GM15510 (cell line): Measurements from ENCODE around the gene FUBP3.

Experiments
- POLR2A ChIP-seq: IDR thresholded peaks from 3 replicates; pipeline ENCODE4 v1.6.1; 2011; ENCODE audit warnings: borderline replicate concordance; ENCODE audit not compliant: insufficient read length; ENCODE audit errors: extremely low read depth

Gene FUBP3

DNA sequence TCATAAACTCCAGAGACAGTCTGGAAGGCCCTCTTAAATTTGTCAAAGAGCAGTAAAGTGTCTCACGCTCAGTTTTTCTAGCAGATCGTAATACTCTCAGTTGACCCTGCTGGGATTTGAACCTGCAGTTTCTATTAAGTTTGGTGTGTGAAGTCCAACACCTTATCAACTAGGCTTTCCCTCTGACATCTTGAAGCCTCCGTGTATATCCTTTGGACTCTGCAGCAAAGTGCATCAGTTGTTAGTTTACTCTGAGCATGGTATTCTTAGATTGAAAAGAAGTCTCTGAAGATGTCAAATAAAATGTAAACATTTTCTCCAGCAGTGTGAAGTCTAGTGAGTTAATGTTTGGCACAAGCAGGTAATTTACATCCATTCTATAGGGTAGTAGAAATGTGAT is 2.4 kb downstream of the FUBP3 start:
- TF ChIP-seq POLR2A, result no peak

DNA sequence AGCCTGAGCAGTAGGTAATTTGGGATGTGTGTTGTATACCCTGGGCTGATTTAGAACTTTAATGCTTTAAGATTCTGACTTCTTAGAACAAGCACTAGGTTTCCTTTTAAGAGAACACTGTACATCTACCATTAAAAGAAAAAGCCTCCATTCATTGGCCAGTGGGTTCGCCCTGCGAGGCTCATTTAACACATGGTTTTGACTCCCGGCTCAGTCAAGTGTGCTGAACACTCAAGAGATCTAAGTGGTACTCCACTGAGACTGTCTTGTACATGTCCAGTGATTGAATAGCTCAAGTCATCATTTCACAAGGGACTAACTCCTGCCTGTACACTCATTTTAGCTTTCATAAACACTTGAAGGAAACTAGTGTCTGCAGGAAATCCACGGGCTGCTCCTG is 3.9 kb downstream of the FUBP3 start:
- TF ChIP-seq POLR2A, result no peak

DNA sequence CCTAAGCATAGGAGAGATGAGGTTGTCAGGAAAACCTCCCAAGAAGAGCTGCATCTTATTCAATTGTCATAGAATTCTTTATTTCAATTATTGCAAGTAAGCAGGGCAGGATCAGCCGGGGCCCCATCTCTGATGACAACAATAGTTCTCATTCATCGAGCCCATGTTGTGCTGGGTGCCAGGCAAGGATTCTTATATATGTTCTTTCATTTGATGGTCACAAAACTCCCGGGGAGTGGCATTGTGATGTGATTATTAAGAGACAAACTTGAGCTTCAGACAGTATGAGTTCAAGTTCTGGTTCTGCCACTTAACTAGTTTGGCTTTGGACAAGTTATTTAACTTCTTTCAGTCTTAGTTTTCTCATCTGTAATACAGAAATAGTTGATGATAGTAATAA is 8.5 kb downstream of the FUBP3 start:
- no peak for TF ChIP-seq POLR2A

DNA sequence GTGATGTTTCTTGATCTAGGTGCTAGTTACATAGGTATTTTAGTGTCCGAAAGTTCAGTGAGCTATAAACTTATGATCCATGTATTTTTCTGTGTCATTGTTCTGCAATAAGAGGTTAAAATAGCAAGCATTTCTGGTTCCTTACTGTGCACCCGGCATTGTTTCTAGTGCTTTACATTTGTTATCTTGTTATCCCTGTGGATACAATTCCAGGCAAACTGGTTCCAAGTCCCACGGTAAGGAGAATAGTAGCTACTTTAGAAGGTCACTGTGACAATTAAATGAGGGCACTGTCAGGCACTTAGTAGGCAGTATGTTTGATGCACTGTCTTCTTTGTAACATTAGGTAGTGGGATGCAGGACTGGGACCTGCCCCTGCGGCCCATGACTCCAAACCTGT is 9.0 kb downstream of the FUBP3 start:
- TF ChIP-seq POLR2A, result no peak

DNA sequence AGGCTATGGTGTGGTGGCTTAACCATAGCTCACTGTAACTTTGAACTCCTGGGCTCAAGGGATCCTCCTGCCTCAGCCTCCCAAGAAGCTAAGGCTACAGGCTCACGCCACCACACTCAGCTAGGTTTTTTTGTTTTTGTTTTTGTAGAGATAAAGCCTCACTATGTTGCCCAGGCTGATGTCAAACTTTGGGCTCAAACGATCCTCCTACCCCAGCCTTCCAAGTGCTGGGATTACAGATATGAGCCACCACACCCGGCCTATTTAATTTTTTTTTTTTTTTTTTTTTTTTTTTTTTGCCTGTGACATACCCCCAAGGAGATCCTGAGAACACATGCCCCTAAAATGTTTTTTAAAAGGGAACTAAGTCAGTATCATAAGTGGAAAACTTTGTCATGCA is 10.4 kb downstream of the FUBP3 start:
- TF ChIP-seq POLR2A, result no peak

DNA sequence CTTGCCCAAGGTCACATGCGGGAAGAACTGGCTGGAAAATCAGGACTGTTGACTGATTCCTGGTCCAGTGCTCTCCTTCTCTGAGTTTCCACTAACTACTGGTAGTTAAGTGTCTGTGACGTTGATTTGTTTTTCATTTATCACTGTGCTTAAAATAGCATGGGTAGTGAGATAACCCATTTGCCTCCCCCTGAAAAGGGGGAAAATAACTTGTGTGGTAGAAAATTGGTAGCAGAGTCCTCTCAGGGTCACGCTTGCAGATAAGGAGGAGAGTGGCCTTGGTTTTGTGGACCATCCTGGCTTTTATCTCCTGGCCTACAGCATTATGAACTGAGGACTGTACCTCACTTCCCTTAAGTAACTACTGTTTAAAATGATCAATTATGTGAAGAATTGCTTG is 10.9 kb downstream of the FUBP3 start:
- no peak for TF ChIP-seq POLR2A

DNA sequence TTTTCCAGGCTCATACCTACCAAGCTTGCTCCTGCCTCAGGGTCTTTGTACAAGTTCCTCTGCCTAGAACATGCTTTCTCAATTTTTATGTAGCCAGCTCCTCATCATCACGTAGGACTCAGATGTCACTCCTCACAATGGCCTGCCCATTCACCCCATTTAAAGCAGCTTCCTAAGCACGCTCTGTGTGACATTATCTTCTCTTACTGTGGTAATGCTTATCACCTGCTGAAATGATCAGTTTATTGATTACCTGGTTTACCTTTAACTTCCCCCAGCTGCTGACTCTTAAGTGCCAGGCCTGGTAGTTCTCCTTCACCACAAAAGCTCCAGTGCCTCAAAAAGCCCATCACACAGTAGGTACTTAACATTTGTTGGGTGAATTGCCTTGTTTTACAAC is 13.6 kb downstream of the FUBP3 start:
- no peak for TF ChIP-seq POLR2A

DNA sequence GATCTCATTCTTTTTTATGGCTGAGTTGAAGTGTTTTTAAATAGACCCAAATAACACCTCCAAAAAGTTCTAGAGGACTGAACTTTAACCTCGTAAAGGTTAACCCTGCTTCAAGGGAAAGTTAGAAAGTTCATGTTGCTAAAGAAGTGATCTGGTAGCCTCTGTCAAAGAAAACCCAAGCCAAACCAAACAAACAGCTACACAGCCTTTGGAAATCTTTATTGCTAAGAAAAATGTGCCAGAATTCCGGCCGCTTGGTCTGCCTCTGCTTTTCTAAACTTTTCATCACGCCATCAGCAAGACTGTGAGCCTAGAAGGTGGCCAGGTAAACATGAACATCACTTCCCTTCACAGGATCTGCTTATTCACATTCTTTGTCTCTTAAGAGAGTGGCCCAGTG is 17.9 kb downstream of the FUBP3 start:
- no peak for TF ChIP-seq POLR2A

DNA sequence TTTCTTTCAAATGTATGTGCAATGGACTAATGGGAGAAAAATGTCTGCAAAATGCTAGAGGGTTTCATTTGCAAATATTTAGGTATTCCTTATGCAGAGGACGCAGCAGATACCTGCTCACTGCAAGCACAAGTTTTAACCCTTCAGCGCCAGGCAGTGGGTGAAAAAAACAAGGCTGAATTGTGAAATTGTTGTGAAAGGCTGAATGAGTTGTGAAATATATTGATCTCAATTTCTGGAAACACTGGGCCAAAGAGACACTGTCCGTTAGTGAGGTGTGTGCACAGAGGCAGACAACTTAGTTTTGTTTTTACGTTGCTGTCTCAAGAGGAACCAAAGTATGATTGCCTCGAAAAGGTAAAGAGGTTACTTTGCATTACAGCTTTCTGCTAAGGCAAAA is 18.8 kb downstream of the FUBP3 start:
- no peak for TF ChIP-seq POLR2A

DNA sequence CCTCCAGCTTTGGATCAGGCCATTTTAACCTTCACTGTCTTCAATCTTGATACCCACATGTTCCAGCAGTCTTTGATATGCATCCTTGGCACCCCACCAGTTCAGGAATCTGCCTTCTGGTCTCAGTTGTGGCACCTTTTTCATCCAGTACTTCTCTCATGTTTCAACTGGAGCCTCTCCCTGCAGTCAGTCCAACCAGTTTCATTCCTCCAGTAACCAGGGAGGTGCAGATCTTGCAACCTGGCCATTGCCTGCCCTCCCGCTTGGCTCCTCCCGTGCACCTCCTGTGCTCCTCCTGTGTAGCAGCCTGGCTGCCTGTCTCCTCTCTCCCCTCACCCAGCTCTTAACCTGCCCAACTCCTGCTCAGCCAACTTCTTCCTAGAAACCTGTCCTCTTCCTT is 20.2 kb downstream of the FUBP3 start:
- no peak for TF ChIP-seq POLR2A

DNA sequence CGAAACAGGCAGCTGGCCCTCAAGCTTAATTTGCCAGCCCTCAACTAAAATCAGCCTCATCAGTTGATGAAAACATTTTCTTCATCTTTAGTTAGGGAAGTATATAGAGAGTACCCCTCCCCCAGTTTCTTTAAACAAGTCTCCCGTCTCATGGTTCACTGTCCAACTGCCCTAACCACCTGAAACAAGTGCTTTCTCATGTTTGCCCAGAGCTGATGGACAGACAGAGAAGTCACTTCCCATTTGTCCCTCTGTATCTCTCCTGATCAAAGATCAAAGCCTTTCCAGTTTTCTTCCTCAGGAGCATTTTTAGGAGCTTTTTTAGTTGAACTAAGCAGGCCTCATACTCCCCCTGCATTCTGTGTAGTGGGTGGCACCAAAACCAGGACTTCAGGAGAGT is 21.7 kb downstream of the FUBP3 start:
- no peak for TF ChIP-seq POLR2A

DNA sequence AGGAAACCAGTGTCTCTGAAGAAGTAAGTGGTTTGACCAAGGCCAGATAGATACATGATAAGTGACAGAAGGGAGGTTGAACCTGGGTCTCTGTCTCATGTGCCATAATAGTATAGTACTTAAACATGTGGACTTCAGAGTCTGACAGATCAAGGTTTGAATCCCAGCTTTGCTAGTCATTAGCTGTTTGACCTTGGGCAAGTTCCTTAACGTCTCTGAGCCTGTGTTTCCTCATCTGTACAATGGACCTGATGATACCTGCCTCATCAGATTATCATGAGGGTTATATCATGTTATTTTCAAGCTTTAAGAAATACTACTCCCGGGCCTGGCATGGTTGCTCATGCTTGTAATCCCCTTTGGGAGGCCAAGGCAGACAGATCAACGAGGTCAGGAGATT is 24.9 kb downstream of the FUBP3 start:
- TF ChIP-seq POLR2A, result no peak

DNA sequence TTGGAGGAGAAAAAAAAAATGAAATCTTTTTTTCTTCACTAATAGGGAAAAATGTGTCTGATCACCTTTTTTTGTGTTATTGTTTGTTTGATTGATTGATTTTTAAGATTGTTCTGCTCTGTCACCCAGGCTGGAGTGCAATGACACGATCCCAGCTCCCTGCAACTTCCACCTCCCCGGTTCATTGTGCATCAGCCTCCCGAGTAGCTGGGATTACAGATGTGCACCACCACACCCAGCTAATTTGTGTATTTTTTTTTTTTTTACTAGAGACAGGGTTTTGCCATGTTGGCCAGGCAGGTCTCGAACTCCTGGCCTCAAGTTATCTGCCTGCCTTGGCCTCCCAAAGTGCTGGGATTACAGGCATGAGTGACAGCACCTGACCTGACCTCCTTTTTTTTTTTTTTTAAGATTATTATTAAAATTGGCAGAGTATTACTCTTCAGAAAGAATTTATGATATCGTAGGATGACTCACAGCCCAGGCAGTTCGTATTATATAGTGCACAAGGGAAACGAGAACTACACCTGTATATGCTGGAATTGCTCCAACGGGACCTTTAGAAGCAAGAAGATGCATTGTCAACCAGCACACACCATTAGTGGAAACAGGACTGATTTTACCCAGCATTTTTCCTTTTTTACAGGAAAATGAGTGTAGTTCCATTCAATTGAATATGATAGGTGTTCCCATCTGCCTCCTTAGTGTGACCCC is 27.7 kb downstream of the FUBP3 start:
- no peak for TF ChIP-seq POLR2A

DNA sequence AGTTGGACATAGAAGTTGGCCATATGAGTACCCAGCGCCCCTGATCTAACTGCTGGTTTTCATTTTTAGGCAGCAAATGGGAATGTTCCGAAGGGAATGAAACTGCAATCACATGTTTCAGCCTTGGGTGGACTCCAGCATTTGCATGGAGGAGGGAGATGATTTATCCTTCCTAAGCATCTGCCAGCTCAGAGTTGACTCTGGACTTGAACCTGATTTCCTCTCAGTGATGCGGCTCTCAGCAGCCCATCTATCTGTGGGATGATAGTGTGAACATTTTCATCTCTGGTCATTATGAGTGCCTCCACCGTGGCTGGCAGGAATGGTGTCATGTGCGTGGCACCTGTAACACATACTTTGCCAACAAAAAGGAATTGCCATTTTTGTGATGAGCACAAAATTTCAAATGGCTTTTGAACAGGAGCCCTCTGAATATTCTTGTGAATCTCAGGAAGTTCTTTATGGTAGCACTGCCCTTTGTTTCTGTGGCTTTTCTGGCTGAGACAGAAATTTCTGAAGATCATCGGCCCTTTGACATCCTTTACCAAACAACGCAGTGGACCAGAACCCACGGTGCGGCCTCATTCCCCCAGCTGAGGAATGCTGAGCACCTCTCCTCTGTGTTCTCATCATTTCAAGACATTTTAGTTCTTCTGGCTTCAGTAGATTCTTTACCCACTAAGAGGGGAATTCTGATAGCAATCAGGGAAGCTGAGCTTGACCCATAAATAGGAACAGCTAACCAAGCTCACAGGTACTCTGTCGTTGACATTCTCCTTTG is 28.5 kb downstream of the FUBP3 start:
- no peak for TF ChIP-seq POLR2A

DNA sequence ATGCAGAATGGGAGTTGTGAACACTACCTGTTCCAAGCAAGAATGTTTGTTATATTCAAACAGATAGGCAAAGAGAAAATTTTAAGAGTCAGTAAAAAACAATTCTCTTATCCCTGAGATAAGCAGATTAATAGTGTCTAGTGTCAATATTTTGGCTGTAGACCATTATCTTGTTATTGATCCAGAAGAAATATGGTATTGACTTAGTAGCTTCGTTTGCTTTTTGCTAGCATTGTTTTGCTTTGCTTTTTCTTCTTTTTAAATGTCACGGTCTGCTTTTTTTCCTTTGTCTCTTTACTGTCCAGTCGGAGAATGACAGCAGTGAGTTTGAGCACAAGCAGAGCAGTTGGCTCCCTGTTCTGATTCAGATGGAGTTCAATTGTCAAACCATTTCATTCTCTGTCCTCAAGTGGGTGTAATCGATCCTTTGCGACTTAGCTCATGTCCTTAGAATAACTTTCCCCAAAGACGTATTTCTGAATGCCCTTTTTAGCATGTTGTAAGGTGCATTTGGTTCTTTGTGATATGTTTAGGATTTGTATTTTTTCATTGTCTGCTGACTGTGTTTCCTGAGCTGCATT is 29.3 kb downstream of the FUBP3 start:
- no peak for TF ChIP-seq POLR2A

DNA sequence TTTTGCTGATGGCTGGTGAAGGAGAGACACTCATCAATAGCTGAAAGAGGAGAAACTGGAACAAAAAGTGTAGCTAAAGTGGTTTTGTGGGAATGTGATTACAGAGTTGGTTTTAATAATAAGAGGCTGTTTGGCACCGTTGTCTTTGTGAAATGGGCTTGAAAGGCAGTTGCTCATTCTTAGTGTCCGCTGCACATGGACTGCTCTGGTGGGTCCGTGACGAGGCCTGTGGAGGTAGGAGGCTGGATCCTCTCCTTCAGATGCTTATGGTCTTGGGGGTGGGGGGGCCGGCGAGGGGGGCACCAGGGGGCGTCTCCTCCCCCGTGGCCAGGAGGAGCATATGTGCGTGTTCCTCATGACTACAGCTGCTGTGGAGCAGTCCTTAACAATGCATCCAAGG is 29.8 kb downstream of the FUBP3 start:
- no peak for TF ChIP-seq POLR2A

DNA sequence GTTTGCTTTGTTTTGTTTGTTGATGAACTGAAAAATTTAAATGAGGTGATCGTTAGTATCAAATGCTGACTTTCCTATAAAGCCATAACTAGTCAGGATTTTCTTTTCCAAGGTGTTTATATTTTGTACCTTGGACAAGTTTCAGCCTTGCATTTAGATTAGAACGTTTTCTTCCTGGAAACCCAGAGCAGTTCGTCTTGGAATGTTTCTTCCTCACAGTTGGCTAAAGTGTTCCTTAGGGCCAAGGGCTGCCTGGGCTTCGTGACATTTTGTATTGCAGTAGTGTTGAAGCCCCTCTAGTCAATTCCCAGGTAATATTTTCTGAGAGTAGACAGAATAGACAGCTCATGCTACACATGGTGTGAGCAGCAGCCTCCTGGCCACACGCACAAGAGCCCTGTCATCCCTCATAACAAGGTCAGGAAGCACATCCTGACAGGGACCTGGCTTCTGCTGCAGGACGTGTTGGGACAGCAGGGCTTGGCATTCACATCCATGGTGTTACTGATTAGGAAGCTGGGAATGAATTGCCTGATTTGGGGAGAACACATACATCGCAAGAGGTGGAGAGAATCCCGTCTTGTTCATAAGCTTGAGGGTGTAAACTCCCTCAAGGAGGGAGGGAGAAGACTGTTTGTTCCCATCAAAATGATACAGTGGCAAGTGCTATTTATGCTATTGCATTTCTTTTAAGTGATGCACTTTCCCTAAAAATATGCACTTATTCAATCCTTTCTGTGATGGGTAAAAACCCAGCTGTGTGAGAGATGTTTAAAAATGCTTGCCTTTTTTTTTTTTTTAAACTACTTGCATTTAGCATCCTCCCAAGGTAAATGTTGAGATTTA is 31.7 kb downstream of the FUBP3 start:
- no peak for TF ChIP-seq POLR2A
